ENCODE data around the gene ITPR3.

ITPR3 gene

DNA sequence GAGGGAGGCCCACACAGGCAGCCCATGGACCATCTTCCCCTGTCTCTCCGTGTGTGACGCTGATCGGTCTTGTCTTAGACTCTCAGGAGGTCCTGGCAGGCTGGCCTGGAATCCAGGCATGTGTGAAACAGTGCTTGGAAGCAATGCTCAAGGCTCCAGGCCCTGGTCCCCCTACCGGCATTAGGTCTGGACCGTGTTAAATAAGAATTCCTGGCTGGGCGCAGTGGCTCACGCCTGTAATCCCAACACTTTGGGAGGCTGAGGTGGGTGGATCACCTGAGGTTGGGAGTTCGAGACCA is 112.5 kb downstream of the ITPR3 start:
- DNase-seq (ENCODE audit: extremely low spot score), result no peak
- POLR2A ChIA-PET, result no interaction called here
- TF ChIP-seq FOXM1 (IDR thresholded peaks at IDR 0.05; ENCODE audit: borderline replicate concordance), result no peak
- no peak for TF ChIP-seq ELF4 (IDR thresholded peaks at IDR 0.05)
- no peak for TF ChIP-seq LEF1 (IDR thresholded peaks at IDR 0.05; ENCODE audit: borderline replicate concordance)
- no peak for TF ChIP-seq ARNT (IDR thresholded peaks at IDR 0.05)
- TF ChIP-seq, protein P1, sequence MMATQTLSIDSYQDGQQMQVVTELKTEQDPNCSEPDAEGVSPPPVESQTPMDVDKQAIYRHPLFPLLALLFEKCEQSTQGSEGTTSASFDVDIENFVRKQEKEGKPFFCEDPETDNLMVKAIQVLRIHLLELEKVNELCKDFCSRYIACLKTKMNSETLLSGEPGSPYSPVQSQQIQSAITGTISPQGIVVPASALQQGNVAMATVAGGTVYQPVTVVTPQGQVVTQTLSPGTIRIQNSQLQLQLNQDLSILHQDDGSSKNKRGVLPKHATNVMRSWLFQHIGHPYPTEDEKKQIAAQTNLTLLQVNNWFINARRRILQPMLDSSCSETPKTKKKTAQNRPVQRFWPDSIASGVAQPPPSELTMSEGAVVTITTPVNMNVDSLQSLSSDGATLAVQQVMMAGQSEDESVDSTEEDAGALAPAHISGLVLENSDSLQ (IDR thresholded peaks at IDR 0.05), result no peak
- CTCF ChIA-PET, result no interaction called here

DNA sequence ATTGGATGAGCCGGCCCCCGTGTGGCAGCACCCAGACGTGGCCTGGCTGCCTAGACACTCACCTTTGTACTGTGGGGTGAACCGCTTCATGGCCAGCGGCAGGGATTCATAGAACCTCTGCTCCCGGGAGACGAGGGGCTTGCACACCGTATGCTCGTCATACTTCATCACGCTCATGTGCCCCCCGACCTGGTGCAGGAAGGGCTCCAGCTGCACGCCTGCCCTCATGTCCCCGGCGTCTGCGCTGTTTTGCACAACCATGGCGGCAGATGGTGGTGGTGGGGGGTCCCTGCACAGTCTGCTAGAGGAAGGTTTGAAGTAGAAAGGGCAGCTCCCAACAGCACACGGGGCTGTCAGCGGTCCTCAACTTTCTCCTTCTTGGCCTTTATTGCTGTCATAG is 114.1 kb downstream of the ITPR3 start:
- CTCF ChIA-PET, result no interaction called here
- TF ChIP-seq NFRKB (IDR thresholded peaks at IDR 0.05) (no peak), HDGF (IDR thresholded peaks at IDR 0.05; ENCODE audit: borderline replicate concordance) (no peak), ELF4 (IDR thresholded peaks at IDR 0.05) (no peak), FOXM1 (IDR thresholded peaks at IDR 0.05; ENCODE audit: borderline replicate concordance) (no peak), LEF1 (IDR thresholded peaks at IDR 0.05; ENCODE audit: borderline replicate concordance) (no peak), BHLHE40 (IDR thresholded peaks at IDR 0.05; ENCODE audit: borderline replicate concordance) (no peak), FOXK2 (IDR thresholded peaks at IDR 0.05) (no peak)
- no peak for DNase-seq (ENCODE audit: extremely low spot score)
- POLR2A ChIA-PET, result interaction anchor here (1.2 to 2.0 kb wide), 2 partner anchors 10 to 24 kb away, joined by 3 to 7 read pairs; partner anchors contain the start of gene UQCC2

DNA sequence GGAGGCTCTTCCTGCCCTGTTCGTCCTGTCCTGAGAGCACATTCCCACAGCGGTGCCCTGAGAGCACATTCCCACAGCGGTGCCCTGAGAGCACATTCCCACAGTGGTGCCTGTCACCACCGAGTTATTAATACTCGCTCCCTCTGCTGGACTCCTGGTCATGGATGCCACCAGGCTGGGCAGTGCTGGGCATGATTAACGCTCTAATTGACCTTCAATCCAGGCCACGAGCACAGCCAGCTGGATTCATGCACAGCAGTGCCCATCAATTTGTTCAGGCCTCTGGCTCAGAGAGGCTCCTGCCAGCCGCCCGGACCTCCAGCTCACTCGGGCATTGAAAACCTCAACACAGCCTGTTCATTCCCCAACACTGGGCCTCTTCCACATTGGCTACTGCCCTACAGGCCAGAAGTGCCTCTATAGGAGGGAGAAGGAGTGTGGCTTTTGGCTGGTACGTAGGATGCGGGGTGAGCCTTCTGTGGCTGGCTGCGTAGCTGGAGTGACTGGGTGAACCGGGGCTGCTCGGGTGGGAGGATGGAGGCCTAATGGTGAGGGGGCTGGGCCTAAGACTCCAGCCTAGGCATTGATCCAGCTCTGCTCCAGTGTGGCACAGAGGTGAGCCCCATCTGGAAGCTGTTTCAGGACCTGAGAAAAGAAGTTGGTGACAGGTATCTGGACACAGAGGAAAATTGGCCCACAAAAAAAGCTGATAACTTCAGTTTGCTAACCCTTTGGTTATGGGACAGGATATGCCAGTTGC is 116.3 kb downstream of the ITPR3 start:
- ChIA-PET CTCF (interaction anchor here (0.7 to 1.3 kb wide), 2 partner anchors 9 to 23 kb away, joined by 3 read pairs; no protein-coding TSS in a partner anchor), POLR2A (interaction anchor here (1.6 kb wide), 1 partner anchor 26 kb away, joined by 10 read pairs; the partner anchor contains the start of gene UQCC2)
- no peak for TF ChIP-seq FOXA1 (IDR thresholded peaks at IDR 0.05)
- no peak for TF ChIP-seq FOXK2 (IDR thresholded peaks at IDR 0.05)
- no peak for TF ChIP-seq ARNT (IDR thresholded peaks at IDR 0.05)
- no peak for TF ChIP-seq FOXM1 (IDR thresholded peaks at IDR 0.05; ENCODE audit: borderline replicate concordance)
- TF ChIP-seq ELF4 (IDR thresholded peaks at IDR 0.05), result no peak
- no peak for TF ChIP-seq NFRKB (IDR thresholded peaks at IDR 0.05)
- TF ChIP-seq BHLHE40 (IDR thresholded peaks at IDR 0.05; ENCODE audit: borderline replicate concordance), result no peak
- no peak for TF ChIP-seq CTBP1 (IDR thresholded peaks at IDR 0.05; ENCODE audit: borderline replicate concordance)
- TF ChIP-seq HDGF (IDR thresholded peaks at IDR 0.05; ENCODE audit: borderline replicate concordance), result no peak
- no peak for TF ChIP-seq LEF1 (IDR thresholded peaks at IDR 0.05; ENCODE audit: borderline replicate concordance)

DNA sequence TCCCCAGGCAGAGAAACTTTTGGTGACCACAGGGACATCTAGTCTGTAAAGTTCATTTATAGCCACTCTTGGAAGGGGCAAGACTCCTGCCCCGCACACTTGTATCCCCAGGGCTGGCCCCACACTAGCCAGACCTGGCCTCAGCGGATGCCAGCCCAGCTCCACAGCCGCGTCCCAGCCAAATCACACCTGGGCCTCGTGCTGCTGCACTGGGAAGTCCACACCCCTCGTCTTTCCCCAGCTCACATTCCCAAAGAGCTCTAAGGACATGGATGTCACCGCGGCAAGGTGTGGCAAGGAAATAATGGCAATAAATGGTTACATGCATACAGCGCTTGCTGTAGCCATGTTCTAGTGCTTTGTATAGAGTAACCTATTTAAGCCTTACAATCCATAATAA is 117.0 kb downstream of the ITPR3 start:
- DNase-seq (ENCODE audit: extremely low spot score), result no peak
- POLR2A ChIA-PET, result interaction anchor here (1.6 kb wide), 1 partner anchor 27 kb away, joined by 10 read pairs; the partner anchor contains the start of gene UQCC2
- TF ChIP-seq FOXK2 (IDR thresholded peaks at IDR 0.05) (no peak), ZNF384 (IDR thresholded peaks at IDR 0.05) (no peak), ELF4 (IDR thresholded peaks at IDR 0.05) (no peak)
- CTCF ChIA-PET, result interaction anchor here (1.3 kb wide), 1 partner anchor 22 kb away, joined by 3 read pairs; no protein-coding TSS in a partner anchor

More for the DNA sequence above, 116.3 kb downstream of the ITPR3 start:
- no peak for DNase-seq (ENCODE audit: extremely low spot score)

DNA sequence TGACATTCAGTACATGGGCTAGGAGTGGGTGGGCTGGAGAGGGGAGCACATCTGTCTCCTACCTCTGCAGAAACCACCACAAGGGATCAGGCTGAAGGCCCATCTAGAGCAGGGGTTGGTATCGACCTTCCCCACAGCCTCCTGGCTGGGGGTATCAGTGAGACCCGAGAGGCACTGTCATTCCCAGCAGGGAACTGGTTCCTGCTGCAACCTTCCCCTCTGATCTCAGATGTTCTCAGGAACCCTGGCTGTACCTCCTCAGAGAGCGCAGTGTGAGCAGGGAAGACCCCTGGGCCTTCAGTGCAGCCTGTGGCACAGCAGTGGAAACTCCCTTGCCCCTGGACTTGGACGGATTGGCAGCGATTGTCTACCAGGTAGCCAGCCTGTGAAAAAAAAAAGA is 117.8 kb downstream of the ITPR3 start:
- POLR2A ChIA-PET, result no interaction called here

DNA sequence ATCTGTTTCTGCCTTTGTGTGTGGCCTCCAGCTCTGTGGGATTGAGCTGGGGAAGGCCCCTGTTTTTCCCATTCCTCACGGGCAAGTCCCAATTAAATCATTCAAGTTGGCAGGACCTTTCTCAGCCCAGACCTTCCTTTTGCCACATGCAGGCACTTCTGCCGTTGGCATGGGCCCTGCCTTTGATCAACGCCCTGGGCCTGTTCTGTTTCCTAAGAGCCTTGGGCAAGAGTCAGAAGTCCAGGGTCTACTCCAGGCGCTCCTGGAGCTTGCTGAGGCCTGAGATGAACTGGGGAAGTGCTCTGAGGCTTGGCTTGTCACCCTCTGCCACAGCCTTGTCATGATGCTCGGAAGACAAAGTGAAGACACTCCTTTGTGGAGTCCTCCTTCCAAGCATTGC is 118.4 kb downstream of the ITPR3 start:
- POLR2A ChIA-PET, result interaction anchor here (1.4 kb wide), 1 partner anchor 28 kb away, joined by 4 read pairs; the partner anchor contains the start of gene UQCC2
- no peak for TF ChIP-seq SUZ12 (IDR thresholded peaks at IDR 0.05)
- TF ChIP-seq FOXK2 (IDR thresholded peaks at IDR 0.05), result no peak
- TF ChIP-seq LEF1 (IDR thresholded peaks at IDR 0.05; ENCODE audit: borderline replicate concordance), result no peak
- TF ChIP-seq CTBP1 (IDR thresholded peaks at IDR 0.05; ENCODE audit: borderline replicate concordance), result no peak
- TF ChIP-seq ELF4 (IDR thresholded peaks at IDR 0.05), result no peak
- TF ChIP-seq FOXM1 (IDR thresholded peaks at IDR 0.05; ENCODE audit: borderline replicate concordance), result no peak
- no peak for TF ChIP-seq HDGF (IDR thresholded peaks at IDR 0.05; ENCODE audit: borderline replicate concordance)
- no peak for TF ChIP-seq L3MBTL2 (conservative IDR thresholded peaks at IDR 0.05)
- TF ChIP-seq, protein P1 (IDR thresholded peaks at IDR 0.05), result no peak
- no peak for TF ChIP-seq ARNT (IDR thresholded peaks at IDR 0.05)
- TF ChIP-seq FOXA1 (IDR thresholded peaks at IDR 0.05), result no peak
- no peak for TF ChIP-seq TARDBP (IDR thresholded peaks at IDR 0.05)
- TF ChIP-seq SP1 (IDR thresholded peaks at IDR 0.05), result no peak
- no peak for TF ChIP-seq ZNF384 (IDR thresholded peaks at IDR 0.05)
- no peak for TF ChIP-seq BHLHE40 (IDR thresholded peaks at IDR 0.05; ENCODE audit: borderline replicate concordance)
- no peak for TF ChIP-seq NFRKB (IDR thresholded peaks at IDR 0.05)

More for the DNA sequence above, 117.8 kb downstream of the ITPR3 start:
- no peak for DNase-seq (ENCODE audit: extremely low spot score)
- TF ChIP-seq HDGF (IDR thresholded peaks at IDR 0.05; ENCODE audit: borderline replicate concordance), result no peak
- no peak for TF ChIP-seq SP1 (IDR thresholded peaks at IDR 0.05)
- TF ChIP-seq FOXK2 (IDR thresholded peaks at IDR 0.05), result no peak
- no peak for TF ChIP-seq ARNT (IDR thresholded peaks at IDR 0.05)
- no peak for TF ChIP-seq NFRKB (IDR thresholded peaks at IDR 0.05)
- no peak for TF ChIP-seq TARDBP (IDR thresholded peaks at IDR 0.05)
- TF ChIP-seq FOXM1 (IDR thresholded peaks at IDR 0.05; ENCODE audit: borderline replicate concordance), result no peak
- TF ChIP-seq L3MBTL2 (conservative IDR thresholded peaks at IDR 0.05), result no peak
- TF ChIP-seq ELF4 (IDR thresholded peaks at IDR 0.05), result no peak
- no peak for TF ChIP-seq ZNF384 (IDR thresholded peaks at IDR 0.05)
- TF ChIP-seq SUZ12 (IDR thresholded peaks at IDR 0.05), result no peak
- TF ChIP-seq LEF1 (IDR thresholded peaks at IDR 0.05; ENCODE audit: borderline replicate concordance), result no peak
- CTCF ChIA-PET, result no interaction called here

DNA sequence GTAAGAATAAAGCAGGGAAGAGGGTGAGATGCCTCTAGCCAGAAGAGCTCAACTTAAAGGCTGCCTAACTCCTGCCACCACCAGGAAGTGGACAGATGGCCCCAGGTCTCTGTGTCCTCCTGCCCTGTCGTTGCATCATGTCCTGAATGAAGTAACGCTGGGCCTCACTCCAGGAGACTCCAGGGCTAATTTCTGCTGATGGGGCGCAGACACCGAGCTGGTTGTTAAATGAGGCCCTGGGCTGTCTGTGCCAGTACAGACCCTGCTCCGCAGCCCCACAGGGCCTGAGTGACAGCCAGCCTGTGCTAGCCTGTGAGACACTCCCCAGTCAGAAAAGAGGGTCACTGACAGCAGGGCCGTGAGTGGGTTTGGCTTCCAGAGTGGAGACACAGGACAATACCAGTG is 119.1 kb downstream of the ITPR3 start:
- TF ChIP-seq BHLHE40 (IDR thresholded peaks at IDR 0.05; ENCODE audit: borderline replicate concordance) (no peak), TARDBP (IDR thresholded peaks at IDR 0.05) (no peak), LEF1 (IDR thresholded peaks at IDR 0.05; ENCODE audit: borderline replicate concordance) (no peak), CTBP1 (IDR thresholded peaks at IDR 0.05; ENCODE audit: borderline replicate concordance) (no peak), ARNT (IDR thresholded peaks at IDR 0.05) (no peak), NFRKB (IDR thresholded peaks at IDR 0.05) (no peak), ZNF384 (IDR thresholded peaks at IDR 0.05) (no peak), ELF4 (IDR thresholded peaks at IDR 0.05) (no peak), SUZ12 (IDR thresholded peaks at IDR 0.05) (no peak), FOXM1 (IDR thresholded peaks at IDR 0.05; ENCODE audit: borderline replicate concordance) (no peak), FOXK2 (IDR thresholded peaks at IDR 0.05) (no peak), HDGF (IDR thresholded peaks at IDR 0.05; ENCODE audit: borderline replicate concordance) (no peak), L3MBTL2 (conservative IDR thresholded peaks at IDR 0.05) (no peak)
- TF ChIP-seq, protein P1 (IDR thresholded peaks at IDR 0.05), result no peak
- DNase-seq (ENCODE audit: extremely low spot score), result no peak
- POLR2A ChIA-PET, result interaction anchor here (1.4 kb wide), 1 partner anchor 29 kb away, joined by 4 read pairs; the partner anchor contains the start of gene UQCC2
- CTCF ChIA-PET, result no interaction called here

More for the DNA sequence above, 118.4 kb downstream of the ITPR3 start:
- DNase-seq (ENCODE audit: extremely low spot score), result no peak
- CTCF ChIA-PET, result no interaction called here

Measured in HEK293T (cell line).